GM21529 (cell line): Measurements from ENCODE around the gene SSH3.

Experiments used
- ATAC-seq: cut with Tn5 transposase; IDR thresholded peaks from one replicate; pipeline ENCODE4 v1.9.1; 2021; ENCODE audit not compliant: unreplicated experiment

Gene SSH3

GRCh38 chr11:67268081-67268961, 35.0 kb upstream of the SSH3 start:
- peak; percentile 49 for ATAC-seq

- no peak for ATAC-seq
Measured at GRCh38 chr11:67268962-67269268, 34.4 kb upstream of the SSH3 start.

GRCh38 chr11:67269401-67270255, 33.7 kb upstream of the SSH3 start:
- ATAC-seq = no peak

- ATAC-seq = no peak
Measured at GRCh38 chr11:67270256-67271204, 32.8 kb upstream of the SSH3 start.

GRCh38 chr11:67271205-67271540, 32.2 kb upstream of the SSH3 start:
- ATAC-seq = no peak

GRCh38 chr11:67271541-67272284, 31.6 kb upstream of the SSH3 start:
- no peak for ATAC-seq

- no peak for ATAC-seq
Measured at GRCh38 chr11:67272327-67273259, 30.7 kb upstream of the SSH3 start.

GRCh38 chr11:67273260-67273990, 29.9 kb upstream of the SSH3 start:
- no peak for ATAC-seq

- no peak for ATAC-seq
Measured at GRCh38 chr11:67274768-67275605, 28.3 kb upstream of the SSH3 start.

GRCh38 chr11:67275606-67276409, 27.5 kb upstream of the SSH3 start:
- ATAC-seq = no peak

GRCh38 chr11:67276781-67277230, 26.5 kb upstream of the SSH3 start:
- peak; percentile 27 for ATAC-seq

- peak; percentile 71 for ATAC-seq
Measured at GRCh38 chr11:67277231-67277961, 25.9 kb upstream of the SSH3 start.

- ATAC-seq = no peak
Measured at GRCh38 chr11:67278135-67278938, 25.0 kb upstream of the SSH3 start.

- ATAC-seq = no peak
Measured at GRCh38 chr11:67278939-67279588, 24.3 kb upstream of the SSH3 start.
